ENCODE data around the gene CERCAM. TPM values are rescaled to one million over a fixed set of nuclear protein-coding genes. Genes with fewer than 3 reads are reported as not detected.

The CERCAM gene
- total and polyA plus RNA-seq, 2 of the 13 experiments (the other 11 are each of a cell fraction or from before 2014, with no cell fraction given) = 9.0 to 17.1 TPM

GRCh38 chr9:128388150-128388549, 32.5 kb upstream of the CERCAM start:
- Histone ChIP-seq H3K79me2 (ENCODE audit: insufficient read depth, low read length) (no peaks in the 10 kb centered on the region), H3K9me3 (ENCODE audit: low read length) (no peaks in the 10 kb centered on the region), H2AFZ (ENCODE audit: low read length) (no peak overlapping the region), H3K4me3 (replicated peaks in 1 of 3; ENCODE audit: insufficient read depth in 1 of 3, low read depth in 2 of 3, low read length in 3 of 3) (no peak overlapping the region), H3K4me1 (ENCODE audit: insufficient read depth, low read length) (no peaks in the 10 kb centered on the region), H4K20me1 (ENCODE audit: insufficient read depth, low read length) (no peaks in the 10 kb centered on the region; the same call in 1 of the 2 replicates), H3K27me3 (ENCODE audit: control insufficient read depth in 1 of 2, insufficient read depth in 2 of 2, low read length in 2 of 2) (no peaks in the 10 kb centered on the region), H3K27ac (ENCODE audit: extremely low read length, insufficient read depth, low read length) (no peak overlapping the region), H3K4me2 (ENCODE audit: low read depth, low read length) (no peak overlapping the region), H3K36me3 (replicated peaks in 1 of 2; ENCODE audit: control insufficient read depth in 1 of 2, insufficient read depth in 2 of 2, low read length in 2 of 2) (peaks cover 22 to 54% of the 10 kb centered on the region in 2 experiments), H3K9ac (ENCODE audit: insufficient read depth, low read depth, low read length) (no peak overlapping the region)
- no peak for FAIRE-seq
- WGBS (ENCODE audit: low lambda C conversion rate) = 93% methylated on average over 8 of the region's 10 CpGs
- BruUV-seq (replicated peaks) = no TSS peak
- no peak for ATAC-seq
- no peak for DNase-seq (ENCODE audit: low spot score)
- ChIA-PET CTCF (ENCODE audit: low intra/inter-chr PET ratio, low total read pairs) (no interaction called here), POLR2A (no interaction called here)
- intact Hi-C loops (cut with micrococcal nuclease; ENCODE audit: unreplicated experiment) (no loop called here), in situ Hi-C loops (cut with HindIII; ENCODE audit: extremely low pct_ligation_motif_present, low pct_unique_long_range_greater_than_20kb) (no loop called here)
- TF ChIP-seq ARID2 (CRISPR knock-in tag; IDR thresholded peaks at IDR 0.05; ENCODE audit: borderline replicate concordance) (no peak), GATAD2A (CRISPR knock-in tag; IDR thresholded peaks at IDR 0.05) (no peak), AGO2 (optimal IDR thresholded peaks at IDR 0.05; ENCODE audit: low read depth, low read length) (no peak), PRDM10 (CRISPR knock-in tag; IDR thresholded peaks at IDR 0.05; ENCODE audit: low read depth) (no peak), RARG (CRISPR knock-in tag; IDR thresholded peaks at IDR 0.05; ENCODE audit: low read depth) (no peak), TFDP1 (CRISPR knock-in tag; IDR thresholded peaks at IDR 0.05; ENCODE audit: borderline replicate concordance) (no peak), SALL1 (CRISPR knock-in tag; IDR thresholded peaks at IDR 0.05) (no peak), ZHX1 (CRISPR knock-in tag; IDR thresholded peaks at IDR 0.05; ENCODE audit: low read depth) (no peak), PRDM4 (CRISPR knock-in tag; IDR thresholded peaks at IDR 0.05; ENCODE audit: borderline replicate concordance) (no peak), ZNF276 (CRISPR knock-in tag; IDR thresholded peaks at IDR 0.05; ENCODE audit: low read depth) (no peak), KLF9 (CRISPR knock-in tag; IDR thresholded peaks at IDR 0.05; ENCODE audit: low read depth) (no peak)

All from HepG2 (cell line).